H9 (cell line): ENCODE data around the gene CASP10. TPM values are rescaled to one million over a fixed set of nuclear protein-coding genes. Genes with fewer than 3 reads are reported as not detected.

Source experiments
- DNase-seq: peaks from one replicate; pipeline ENCODE4 v3.0.0-alpha.2; 2017
- H2AFZ ChIP-seq: one replicate; pipeline ENCODE4 v1.6.1; 2013; ENCODE audit warnings: mild to moderate bottlenecking, low read length, control low read depth, moderate library complexity
- H2AK5ac ChIP-seq: 2 replicates; pipeline ENCODE4 v1.6.1; 2013; ENCODE audit warnings: low read length, control low read depth, mixed read lengths; ENCODE audit not compliant: insufficient read length
- H2BK120ac ChIP-seq: one replicate; pipeline ENCODE4 v1.6.1; 2013; ENCODE audit warnings: low read depth, mild to moderate bottlenecking, low read length, control low read depth, inconsistent platforms; ENCODE audit not compliant: poor library complexity, severe bottlenecking
- H2BK12ac ChIP-seq: 2 replicates; pipeline ENCODE4 v1.6.1; 2013; ENCODE audit warnings: low read length, control low read depth, mixed read lengths, low read depth; ENCODE audit not compliant: insufficient read length
- H2BK15ac ChIP-seq: 2 replicates; pipeline ENCODE4 v1.6.1; 2013; ENCODE audit warnings: low read depth, low read length, control low read depth
- H2BK20ac ChIP-seq: one replicate; pipeline ENCODE4 v1.6.1; 2013; ENCODE audit warnings: low read depth, mild to moderate bottlenecking, low read length, control low read depth, inconsistent platforms; ENCODE audit not compliant: poor library complexity, severe bottlenecking
- H2BK5ac ChIP-seq: 2 replicates; pipeline ENCODE4 v1.6.1; 2013; ENCODE audit warnings: low read length, control low read depth, mixed read lengths; ENCODE audit not compliant: insufficient read length
- H3K14ac ChIP-seq: 2 replicates; pipeline ENCODE4 v1.6.1; 2013; ENCODE audit warnings: low read length, control low read depth; ENCODE audit not compliant: insufficient read depth
- H3K18ac ChIP-seq: 2 replicates; pipeline ENCODE4 v1.6.1; 2013; ENCODE audit warnings: low read depth, mild to moderate bottlenecking, mixed read lengths, low read length, control low read depth; ENCODE audit not compliant: insufficient read length
- H3K23ac ChIP-seq: 2 replicates; pipeline ENCODE4 v1.6.1; 2013; ENCODE audit warnings: low read length, control low read depth, mixed read lengths, low read depth; ENCODE audit not compliant: insufficient read length
- H3K23me2 ChIP-seq: 2 replicates; pipeline ENCODE4 v1.6.1; 2013; ENCODE audit warnings: low read depth, mild to moderate bottlenecking, mixed read lengths, low read length, control low read depth; ENCODE audit not compliant: insufficient read length, poor library complexity, severe bottlenecking
- H3K27ac ChIP-seq: 2 replicates; pipeline ENCODE4 v1.5.1; 2013; ENCODE audit warnings: low read length, control low read depth, mixed read lengths, low read depth; ENCODE audit not compliant: insufficient read length
- H3K27me3 ChIP-seq: 2 replicates; pipeline ENCODE4 v1.6.1; 2013; ENCODE audit warnings: low read length, control low read depth, inconsistent platforms; ENCODE audit not compliant: insufficient read depth
- H3K4ac ChIP-seq: 2 replicates; pipeline ENCODE4 v1.6.1; 2013; ENCODE audit warnings: low read depth, mild to moderate bottlenecking, control low read depth, inconsistent platforms, low read length, moderate library complexity
- H3K4me1 ChIP-seq: 2 replicates; pipeline ENCODE4 v1.6.1; 2013; ENCODE audit warnings: low read length, control low read depth, inconsistent platforms; ENCODE audit not compliant: insufficient read depth
- H3K4me2 ChIP-seq: 2 replicates; pipeline ENCODE4 v1.6.1; 2013; ENCODE audit warnings: low read length, control low read depth, mixed read lengths; ENCODE audit not compliant: insufficient read length, insufficient read depth
- H3K56ac ChIP-seq: 2 replicates; pipeline ENCODE4 v1.6.1; 2013; ENCODE audit warnings: low read depth, mild to moderate bottlenecking, mixed read lengths, low read length, control low read depth; ENCODE audit not compliant: insufficient read length
- H3K79me1 ChIP-seq: 2 replicates; pipeline ENCODE4 v1.6.1; 2013; ENCODE audit warnings: low read depth, mild to moderate bottlenecking, moderate library complexity, low read length, control low read depth, inconsistent platforms; ENCODE audit not compliant: insufficient read depth, poor library complexity, severe bottlenecking
- H3K79me2 ChIP-seq: 2 replicates; pipeline ENCODE4 v1.6.1; 2013; ENCODE audit warnings: low read length, control low read depth, inconsistent platforms; ENCODE audit not compliant: insufficient read depth
- H3K9ac ChIP-seq: 2 replicates; pipeline ENCODE4 v1.6.1; 2013; ENCODE audit warnings: low read length, control low read depth, mixed read lengths; ENCODE audit not compliant: insufficient read length; ENCODE audit errors: extremely low read depth
- H3K9me3 ChIP-seq: one replicate; pipeline ENCODE4 v1.6.1; 2013; ENCODE audit warnings: low read depth, low read length, inconsistent platforms; ENCODE audit not compliant: control insufficient read depth
- H3T11ph ChIP-seq: one replicate; pipeline ENCODE4 v1.6.1; 2013; ENCODE audit warnings: mild to moderate bottlenecking, low read length, control low read depth, inconsistent platforms
- H4K20me1 ChIP-seq: one replicate; pipeline ENCODE4 v1.6.1; 2013; ENCODE audit not compliant: control insufficient read depth, insufficient read length, insufficient read depth
- H4K5ac ChIP-seq: 2 replicates; pipeline ENCODE4 v1.6.1; 2013; ENCODE audit warnings: low read depth, mild to moderate bottlenecking, mixed read lengths, low read length, control low read depth; ENCODE audit not compliant: insufficient read length
- H4K8ac ChIP-seq: replicated peaks from 2 replicates; pipeline ENCODE4 v1.6.1; 2013; ENCODE audit warnings: low read length, control low read depth, mixed read lengths, low read depth; ENCODE audit not compliant: insufficient read length
- H4K91ac ChIP-seq: 2 replicates; pipeline ENCODE4 v1.6.1; 2013; ENCODE audit warnings: low read depth, mild to moderate bottlenecking, moderate library complexity, mixed read lengths, low read length, control low read depth; ENCODE audit not compliant: insufficient read length
- H3K27ac Mint-ChIP-seq, 3 experiments: 2 replicates in 2 of 3; 3 replicates in 1 of 3; pipeline ENCODE4 v1.8.0; 2020 to 2021; ENCODE audit warnings: mixed read lengths in 3 of 3, mild to moderate bottlenecking in 1 of 3, moderate library complexity in 1 of 3
- H3K27me3 Mint-ChIP-seq: 2 replicates; pipeline ENCODE4 v1.8.0; 2021; ENCODE audit warnings: low read depth, mild to moderate bottlenecking, moderate library complexity, mixed read lengths
- H3K36me3 Mint-ChIP-seq, 3 experiments: 2 replicates in 2 of 3; 3 replicates in 1 of 3; pipeline ENCODE4 v1.8.0; 2020 to 2021; ENCODE audit warnings: low read depth in 3 of 3, mixed read lengths in 3 of 3; ENCODE audit not compliant: insufficient read depth in 1 of 3
- H3K4me1 Mint-ChIP-seq, 2 experiments: 2 replicates each; pipeline ENCODE4 v1.8.0; 2020; ENCODE audit warnings: mixed read lengths in 2 of 2
- H3K4me3 Mint-ChIP-seq, 2 experiments: 2 replicates in 1 of 2; 3 replicates in 1 of 2; pipeline ENCODE4 v1.8.0; 2020 to 2021; ENCODE audit warnings: mild to moderate bottlenecking in 2 of 2, mixed read lengths in 2 of 2, moderate library complexity in 1 of 2
- H3K9me3 Mint-ChIP-seq, 2 experiments: 2 replicates in 1 of 2; 3 replicates in 1 of 2; pipeline ENCODE4 v1.8.0; 2020; ENCODE audit warnings: mild to moderate bottlenecking in 2 of 2, mixed read lengths in 2 of 2, moderate library complexity in 1 of 2
- WGBS: extraction: QIAGEN DNeasy Blood & Tissue Kit; methylation state at CpG from one replicate; pipeline ENCODE4 v1.1.7; 2013; ENCODE audit warnings: missing lambda C conversion rate, low lambda C conversion rate, mixed read lengths; ENCODE audit not compliant: insufficient read length; ENCODE audit errors: extremely low coverage; 5-methylcytosine and 5-hydroxymethylcytosine counted together
- total RNA-seq: library from RNA; stranded (reverse); gene quantifications from 2 replicates; pipeline ENCODE4 v1.2.1, GENCODE V29; 2021
- TF ChIP-seq, protein P1 (sequence below): fragments of 200-600 bp; sonication (generic); conservative IDR thresholded peaks from 3 replicates; pipeline ENCODE4 v1.8.0; 2021; ENCODE audit warnings: antibody characterized with exemption, mild to moderate bottlenecking

The CASP10 gene
- total RNA-seq, 1 experiment from 2014 or later: 2.7 TPM

- no peaks in the 10 kb centered on the region for H3K79me2 ChIP-seq
- DNase-seq: no peak
- Mint-ChIP-seq H3K27me3 (no peaks in the 10 kb centered on the region), H3K27ac (no peak overlapping the region), H3K9me3 (0 out of 5 replicates have a peak, but pooled peaks cover 0 to 3% of the 10 kb centered on the region in 2 experiments), H3K4me3 (no peak overlapping the region), H3K36me3 (peaks cover 0 to 14% (median 4%) of the 10 kb centered on the region in 3 experiments; a peak in 3 of 7 replicates), H3K4me1 (no peaks in the 10 kb centered on the region)
- no peak overlapping the region for H2BK12ac ChIP-seq
- no peak overlapping the region for H3K27ac ChIP-seq
- TF ChIP-seq, protein P1, sequence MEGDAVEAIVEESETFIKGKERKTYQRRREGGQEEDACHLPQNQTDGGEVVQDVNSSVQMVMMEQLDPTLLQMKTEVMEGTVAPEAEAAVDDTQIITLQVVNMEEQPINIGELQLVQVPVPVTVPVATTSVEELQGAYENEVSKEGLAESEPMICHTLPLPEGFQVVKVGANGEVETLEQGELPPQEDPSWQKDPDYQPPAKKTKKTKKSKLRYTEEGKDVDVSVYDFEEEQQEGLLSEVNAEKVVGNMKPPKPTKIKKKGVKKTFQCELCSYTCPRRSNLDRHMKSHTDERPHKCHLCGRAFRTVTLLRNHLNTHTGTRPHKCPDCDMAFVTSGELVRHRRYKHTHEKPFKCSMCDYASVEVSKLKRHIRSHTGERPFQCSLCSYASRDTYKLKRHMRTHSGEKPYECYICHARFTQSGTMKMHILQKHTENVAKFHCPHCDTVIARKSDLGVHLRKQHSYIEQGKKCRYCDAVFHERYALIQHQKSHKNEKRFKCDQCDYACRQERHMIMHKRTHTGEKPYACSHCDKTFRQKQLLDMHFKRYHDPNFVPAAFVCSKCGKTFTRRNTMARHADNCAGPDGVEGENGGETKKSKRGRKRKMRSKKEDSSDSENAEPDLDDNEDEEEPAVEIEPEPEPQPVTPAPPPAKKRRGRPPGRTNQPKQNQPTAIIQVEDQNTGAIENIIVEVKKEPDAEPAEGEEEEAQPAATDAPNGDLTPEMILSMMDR: no peak
- H4K20me1 ChIP-seq: no peaks in the 10 kb centered on the region
- H3K56ac ChIP-seq: no peak overlapping the region
- H2BK120ac ChIP-seq: no peak overlapping the region
- H3K9me3 ChIP-seq: no peaks in the 10 kb centered on the region
- H2BK15ac ChIP-seq: no peak overlapping the region
- H2BK20ac ChIP-seq: no peak overlapping the region
- no CpG with 5 or more reads among the region's 4 CpGs for WGBS
- H4K8ac ChIP-seq: no peak overlapping the region
- no peaks in the 10 kb centered on the region for H3K27me3 ChIP-seq
- H3K79me1 ChIP-seq: no peaks in the 10 kb centered on the region
- H3K18ac ChIP-seq: no peak overlapping the region
- H4K91ac ChIP-seq: no peak overlapping the region
- H4K5ac ChIP-seq: no peak overlapping the region
- no peak overlapping the region for H3K23ac ChIP-seq
- H3T11ph ChIP-seq: no peak overlapping the region
- H3K4me1 ChIP-seq: no peaks in the 10 kb centered on the region
- no peak overlapping the region for H2AFZ ChIP-seq
- no peaks in the 10 kb centered on the region for H3K23me2 ChIP-seq
- no peak overlapping the region for H3K4me2 ChIP-seq
- H3K14ac ChIP-seq: no peak overlapping the region
- H2AK5ac ChIP-seq: no peak overlapping the region
- H2BK5ac ChIP-seq: no peak overlapping the region
- H3K9ac ChIP-seq: no peak overlapping the region
- H3K4ac ChIP-seq: no peak overlapping the region
Observed at GRCh38 chr2:201191132-201191875, 8.4 kb downstream of the CASP10 start.
